B cell (primary cell): ENCODE data around the gene BET1L. TPM values are rescaled to one million over a fixed set of nuclear protein-coding genes. Genes with fewer than 3 reads are reported as not detected.

Experiments
- ATAC-seq: fragments of 200-7000 bp; cut with Tn5 transposase; one replicate; pipeline ENCODE4 v1.10.0; 2021; ENCODE audit warnings: low read depth, mild to moderate bottlenecking, moderate number of reproducible peaks, moderate library complexity
- CTCF ChIA-PET: fragments of 350-600 bp; sonication (Branson Sonifier 250); formaldehyde crosslinking; loops from one replicate; lab custom pipeline; 2021; ENCODE audit warnings: antibody characterized with exemption, inconsistent platforms; lab: Charles Lee
- POLR2A ChIA-PET: fragments of 350-600 bp; sonication (Branson Sonifier 250); formaldehyde crosslinking; loops from one replicate; lab custom pipeline; 2021; ENCODE audit warnings: antibody characterized with exemption; lab: Charles Lee
- DNase-seq: peaks from one replicate; pipeline ENCODE4 v3.0.0; 2013
- H2AFZ ChIP-seq: 2 replicates; pipeline ENCODE4 v1.6.1; 2012; ENCODE audit warnings: mild to moderate bottlenecking, low read depth, low read length; ENCODE audit not compliant: insufficient read depth, poor library complexity, severe bottlenecking
- H3K27ac ChIP-seq, 2 donors: 1 replicate in 1 of 2; 2 replicates in 1 of 2; pipeline ENCODE4 v1.5.1; 2012 to 2013; ENCODE audit warnings: low read length in 2 of 2, mild to moderate bottlenecking in 2 of 2, moderate library complexity in 1 of 2
- H3K27me3 ChIP-seq, 4 experiments: fragments of 200-600 bp in 1 of 4; sonication (generic) in 1 of 4; replicated peaks in 1 of 4; 1 replicate in 2 of 4; 2 replicates in 2 of 4; pipeline versions ENCODE4 v1.6.1 to v1.7.0; 2013 to 2016; ENCODE audit warnings: low read length in 3 of 4, mild to moderate bottlenecking in 2 of 4, mixed read lengths in 1 of 4, moderate library complexity in 1 of 4; ENCODE audit not compliant: insufficient read depth in 4 of 4, control insufficient read depth in 3 of 4; ENCODE audit errors: control extremely low read depth in 1 of 4
- H3K36me3 ChIP-seq, 2 experiments: replicated peaks in 1 of 2; 1 replicate in 1 of 2; 2 replicates in 1 of 2; pipeline versions ENCODE4 v1.6.1 to v1.7.1; 2013; ENCODE audit warnings: low read length in 1 of 2; ENCODE audit not compliant: insufficient read depth in 2 of 2, control insufficient read depth in 1 of 2; ENCODE audit errors: control extremely low read depth in 1 of 2, extremely low read depth in 1 of 2
- H3K4me1 ChIP-seq, 2 donors: fragments of 200-600 bp in 1 of 2; sonication (generic) in 1 of 2; 1 replicate in 1 of 2; 2 replicates in 1 of 2; pipeline versions ENCODE4 v1.5.1 to v1.6.1; 2013 to 2017; ENCODE audit warnings: low read length in 2 of 2; ENCODE audit not compliant: control insufficient read depth in 2 of 2, insufficient read depth in 2 of 2
- H3K4me2 ChIP-seq: replicated peaks from 2 replicates; pipeline ENCODE3; 2012; ENCODE audit warnings: mild to moderate bottlenecking, low read depth, low read length; ENCODE audit not compliant: poor library complexity, severe bottlenecking
- H3K4me3 ChIP-seq, 5 experiments: fragments of 200-600 bp in 1 of 5; sonication (generic) in 1 of 5; 1 replicate in 3 of 5; 2 replicates in 2 of 5; pipeline versions ENCODE4 v1.5.1 to v1.7.0; 2011 to 2016; ENCODE audit warnings: low read length in 4 of 5, mild to moderate bottlenecking in 4 of 5, low read depth in 2 of 5, control low read depth in 1 of 5, moderate library complexity in 1 of 5; ENCODE audit not compliant: insufficient read depth in 1 of 5; ENCODE audit errors: control extremely low read depth in 1 of 5, extremely low read depth in 1 of 5
- H3K79me2 ChIP-seq: fragments of 200-600 bp; sonication (generic); one replicate; pipeline ENCODE4 v1.6.0; 2016; ENCODE audit warnings: low read length; ENCODE audit not compliant: control insufficient read depth, insufficient read depth
- H3K9ac ChIP-seq: fragments of 200-600 bp; sonication (generic); 2 replicates; pipeline ENCODE4 v1.6.1; 2017; ENCODE audit warnings: mild to moderate bottlenecking, low read length, moderate library complexity
- H3K9me3 ChIP-seq, 3 donors: one replicate each; pipeline versions ENCODE4 v1.6.1 to v1.7.1; 2013; ENCODE audit warnings: low read length in 2 of 3; ENCODE audit not compliant: control insufficient read depth in 2 of 3, insufficient read depth in 1 of 3; ENCODE audit errors: control extremely low read depth in 1 of 3
- H4K20me1 ChIP-seq: 2 replicates; pipeline ENCODE4 v1.6.0; 2012; ENCODE audit warnings: mild to moderate bottlenecking, low read length; ENCODE audit not compliant: insufficient read depth, control insufficient read depth, poor library complexity, severe bottlenecking
- H3K27ac Mint-ChIP-seq: one replicate; pipeline ENCODE4 v1.8.0; 2021; ENCODE audit warnings: mixed read lengths
- H3K27me3 Mint-ChIP-seq: one replicate; pipeline ENCODE4 v1.8.0; 2021; ENCODE audit warnings: mixed read lengths
- H3K4me1 Mint-ChIP-seq: one replicate; pipeline ENCODE4 v1.8.0; 2021; ENCODE audit warnings: mixed read lengths
- H3K4me3 Mint-ChIP-seq: one replicate; pipeline ENCODE4 v1.8.0; 2021; ENCODE audit warnings: mixed read lengths
- H3K9me3 Mint-ChIP-seq: one replicate; pipeline ENCODE4 v1.8.0; 2022; ENCODE audit warnings: mixed read lengths; ENCODE audit not compliant: insufficient read depth
- CTCF ChIP-seq: fragments of 200-600 bp; IDR thresholded peaks from one replicate; pipeline ENCODE4 v1.8.0; 2022; ENCODE audit warnings: antibody characterized with exemption, mild to moderate bottlenecking
- EZH2 ChIP-seq: IDR thresholded peaks from 2 replicates; pipeline ENCODE4 v1.6.1; 2012; ENCODE audit warnings: borderline replicate concordance, low read depth, mild to moderate bottlenecking, moderate library complexity, low read length; ENCODE audit not compliant: insufficient read depth, poor library complexity, severe bottlenecking
- WGBS: methylation state at CpG from one replicate; pipeline ENCODE4 v1.1.5; 2013; ENCODE audit warnings: missing lambda C conversion rate; ENCODE audit not compliant: insufficient coverage; 5-methylcytosine and 5-hydroxymethylcytosine counted together
- intact Hi-C: fragments of 100-400 bp; cut with micrococcal nuclease; formaldehyde crosslinking; loops from one replicate; pipeline ENCODE4 v1.10.0; 2022
- polyA plus RNA-seq: library from polyadenylated mRNA; depleted of rRNA; stranded (reverse); fragments of >200 nt; gene quantifications from 2 replicates; pipeline ENCODE4 v1.2.3, GENCODE V29; 2012
- total RNA-seq, 2 donors: library from RNA; stranded (reverse); fragments of 120-200 nt in 1 of 2; gene quantifications; 1 replicate in 1 of 2; 2 replicates in 1 of 2; pipeline versions ENCODE4 v1.2.3 to v1.2.4, GENCODE V29; 2013 to 2022

Gene BET1L
- total and polyA plus RNA-seq, 2 donors (not counting 1 experiment from before 2014, with no cell fraction given), result 49.3 to 69.1 TPM

GRCh38 chr11:223026-223789 is 16.0 kb upstream of the BET1L start:
- Mint-ChIP-seq H3K27ac (no peak overlapping the region), H3K9me3 (no peaks in the 10 kb centered on the region), H3K4me1 (peaks cover 6% of the 10 kb centered on the region), H3K27me3 (no peaks in the 10 kb centered on the region), H3K4me3 (no peak overlapping the region)
- Histone ChIP-seq H3K4me2 (no peak overlapping the region), H3K79me2 (peaks cover 28% of the 10 kb centered on the region), H2AFZ (no peak overlapping the region), H3K9me3 (no peaks in the 10 kb centered on the region), H3K4me3 (no peak overlapping the region), H3K27ac (no peak overlapping the region), H3K36me3 (peaks cover 0 to 24% of the 10 kb centered on the region in 2 experiments), H3K27me3 (no peaks in the 10 kb centered on the region), H4K20me1 (no peaks in the 10 kb centered on the region), H3K9ac (no peak overlapping the region), H3K4me1 (no peaks in the 10 kb centered on the region)
- intact Hi-C loops, result no loop called here
- WGBS, result 94% methylated on average over 16 of the region's 16 CpGs
- ChIA-PET POLR2A (no interaction called here), CTCF (no interaction called here)
- DNase-seq (no peak), ATAC-seq (no peak)
- TF ChIP-seq EZH2 (no peak), CTCF (no peak)

GRCh38 chr11:221998-222789 is 15.0 kb upstream of the BET1L start:
- no peak overlapping the region for H3K9ac ChIP-seq
- TF ChIP-seq EZH2, result no peak
- no peak for TF ChIP-seq CTCF
- H3K27ac ChIP-seq, result no peak overlapping the region
- no peaks in the 10 kb centered on the region for H3K4me1 ChIP-seq
- DNase-seq (no peak), ATAC-seq (no peak)
- H3K4me2 ChIP-seq, result no peak overlapping the region
- H3K9me3 Mint-ChIP-seq, result no peaks in the 10 kb centered on the region
- H3K79me2 ChIP-seq, result peaks cover 27% of the 10 kb centered on the region
- no peak overlapping the region for H3K4me3 ChIP-seq
- no peaks in the 10 kb centered on the region for H4K20me1 ChIP-seq
- H2AFZ ChIP-seq, result no peak overlapping the region
- no peaks in the 10 kb centered on the region for H3K27me3 ChIP-seq
- H3K36me3 ChIP-seq, result peaks cover 0 to 22% of the 10 kb centered on the region in 2 experiments
- ChIA-PET CTCF (interaction anchor here (0.9 kb wide), 1 partner anchor 28 kb away, joined by 3 read pairs; no protein-coding TSS in a partner anchor), POLR2A (no interaction called here)
- no peak overlapping the region for H3K27ac Mint-ChIP-seq
- no peaks in the 10 kb centered on the region for H3K27me3 Mint-ChIP-seq
- intact Hi-C loops, result no loop called here
- WGBS, result 95% methylated on average over 14 of the region's 14 CpGs
- peaks cover 6% of the 10 kb centered on the region for H3K4me1 Mint-ChIP-seq
- H3K4me3 Mint-ChIP-seq, result no peak overlapping the region
- H3K9me3 ChIP-seq, result no peaks in the 10 kb centered on the region
